RPMI8226 (cell line): ENCODE measurements around the gene FBRS.
"Not testable (repeated sequence)": the region's sequence is repeated elsewhere in the genome, so short reads cannot be mapped to it uniquely, and the experiment has no call there.

Experiments
- DNase-seq: peaks from one replicate; pipeline ENCODE4 v3.0.0-alpha.2; 2015

FBRS gene

GRCh38 chr16:30700491-30700890 lies 42.3 kb downstream of the FBRS start:
- DNase-seq = no peak

- DNase-seq = no peak
These were observed 42.7 kb downstream of the FBRS start for GRCh38 chr16:30700971-30701370.

- not testable (repeated sequence) for DNase-seq
These were observed 44.8 kb downstream of the FBRS start for GRCh38 chr16:30703071-30703470.

- no peak for DNase-seq
These were observed 45.7 kb downstream of the FBRS start for GRCh38 chr16:30703971-30704370.

- DNase-seq = no peak
These were observed 47.8 kb downstream of the FBRS start for GRCh38 chr16:30706046-30706445.

GRCh38 chr16:30710971-30711370 lies 52.7 kb downstream of the FBRS start:
- DNase-seq = no peak

- no peak for DNase-seq
These were observed 53.5 kb downstream of the FBRS start for GRCh38 chr16:30711712-30712111.

- no peak for DNase-seq
These were observed 57.7 kb downstream of the FBRS start for GRCh38 chr16:30715750-30716445.

- DNase-seq = no peak
These were observed 61.9 kb downstream of the FBRS start for GRCh38 chr16:30720086-30720485.
